Activated T-cell treated with anti-CD3 and anti-CD28 coated beads, Interleukin-2, amount 50 U/mL, for 72 hours (primary cell): ENCODE data around the gene ZNRF1. TPM values are rescaled to one million over a fixed set of nuclear protein-coding genes. Genes with fewer than 3 reads are reported as not detected.

Experiments
- ATAC-seq, 2 donors: fragments of 150-1000 bp; cut with Tn5 transposase; replicated peaks in 1 of 2; 2 replicates each; pipeline ENCODE4 v1.10.0; 2021; ENCODE audit warnings: moderate library complexity in 2 of 2, mild to moderate bottlenecking in 1 of 2
- DNase-seq, 2 donors: peaks; one replicate each; pipeline ENCODE4 v3.0.0; 2021 to 2022; ENCODE audit warnings: mixed read lengths in 1 of 2
- H3K27ac Mint-ChIP-seq: one replicate; pipeline ENCODE4 v1.8.0; 2022; ENCODE audit warnings: mild to moderate bottlenecking, moderate library complexity, mixed read lengths
- H3K27me3 Mint-ChIP-seq: one replicate; pipeline ENCODE4 v1.8.0; 2022; ENCODE audit warnings: low read depth, mixed read lengths
- H3K36me3 Mint-ChIP-seq, 2 donors: one replicate each; pipeline ENCODE4 v1.8.0; 2022; ENCODE audit warnings: mixed read lengths in 2 of 2, mild to moderate bottlenecking in 1 of 2; ENCODE audit not compliant: insufficient read depth in 2 of 2
- H3K4me1 Mint-ChIP-seq: one replicate; pipeline ENCODE4 v1.8.0; 2022; ENCODE audit warnings: low read depth, mixed read lengths
- H3K4me3 Mint-ChIP-seq, 2 donors: one replicate each; pipeline ENCODE4 v1.8.0; 2022; ENCODE audit warnings: mild to moderate bottlenecking in 2 of 2, mixed read lengths in 2 of 2, moderate library complexity in 2 of 2
- H3K9me3 Mint-ChIP-seq, 2 donors: one replicate each; pipeline ENCODE4 v1.8.0; 2022; ENCODE audit warnings: mixed read lengths in 2 of 2
- total RNA-seq, 2 donors: library from RNA; stranded (reverse); gene quantifications; one replicate each; pipeline ENCODE4 v1.2.3, GENCODE V29; 2022

Gene ZNRF1
- total RNA-seq, 2 donors from 2014 or later: 42.9 to 69.1 TPM

GRCh38 chr16:75042426-75043174 is 43.8 kb downstream of the ZNRF1 start:
- no peak for ATAC-seq
- Mint-ChIP-seq H3K27me3 (no peaks in the 10 kb centered on the region), H3K36me3 (peaks cover 7 to 18% of the 10 kb centered on the region in 2 donors), H3K4me1 (peaks cover 16% of the 10 kb centered on the region), H3K27ac (peak overlapping the region; percentile 13), H3K4me3 (no peak overlapping the region), H3K9me3 (peaks cover 4 to 5% of the 10 kb centered on the region in 2 donors)
- DNase-seq: no peak

- no peaks in the 10 kb centered on the region for H3K27me3 Mint-ChIP-seq
- peaks cover under 1 to 11% of the 10 kb centered on the region in 2 donors for H3K36me3 Mint-ChIP-seq
- no peaks in the 10 kb centered on the region for H3K9me3 Mint-ChIP-seq
- H3K4me1 Mint-ChIP-seq: peaks cover 24% of the 10 kb centered on the region
- no peak for DNase-seq
- H3K4me3 Mint-ChIP-seq: no peak overlapping the region
- H3K27ac Mint-ChIP-seq: no peak overlapping the region
- no peak for ATAC-seq
These were observed 44.5 kb downstream of the ZNRF1 start for GRCh38 chr16:75043175-75043895.

GRCh38 chr16:75044800-75045361 is 46.1 kb downstream of the ZNRF1 start:
- no peaks in the 10 kb centered on the region for H3K9me3 Mint-ChIP-seq
- ATAC-seq (no peak), DNase-seq (no peak)
- no peak overlapping the region for H3K4me3 Mint-ChIP-seq
- H3K36me3 Mint-ChIP-seq: peaks cover 2 to 5% of the 10 kb centered on the region in 2 donors
- no peaks in the 10 kb centered on the region for H3K27me3 Mint-ChIP-seq
- peaks cover 24% of the 10 kb centered on the region for H3K4me1 Mint-ChIP-seq
- H3K27ac Mint-ChIP-seq: no peak overlapping the region

- Mint-ChIP-seq H3K4me3 (no peak overlapping the region), H3K36me3 (peaks cover 1 to 2% of the 10 kb centered on the region in 2 donors), H3K27ac (no peak overlapping the region), H3K4me1 (peaks cover 24% of the 10 kb centered on the region), H3K9me3 (no peaks in the 10 kb centered on the region), H3K27me3 (no peaks in the 10 kb centered on the region)
- no peak for ATAC-seq
- no peak for DNase-seq
These were observed 46.6 kb downstream of the ZNRF1 start for GRCh38 chr16:75045424-75045823.

GRCh38 chr16:75048054-75048453 is 49.2 kb downstream of the ZNRF1 start:
- Mint-ChIP-seq H3K4me1 (peaks cover 18% of the 10 kb centered on the region), H3K4me3 (no peak overlapping the region), H3K27ac (no peak overlapping the region), H3K36me3 (peaks cover 1 to 2% of the 10 kb centered on the region in 2 donors), H3K27me3 (no peaks in the 10 kb centered on the region), H3K9me3 (no peaks in the 10 kb centered on the region)
- ATAC-seq (no peak), DNase-seq (no peak)

GRCh38 chr16:75048530-75048929 is 49.7 kb downstream of the ZNRF1 start:
- Mint-ChIP-seq H3K4me3 (no peak overlapping the region), H3K4me1 (peaks cover 13% of the 10 kb centered on the region), H3K27ac (no peak overlapping the region), H3K9me3 (no peaks in the 10 kb centered on the region), H3K27me3 (no peaks in the 10 kb centered on the region), H3K36me3 (peaks cover 1 to 2% of the 10 kb centered on the region in 2 donors)
- no peak for ATAC-seq
- DNase-seq: no peak

GRCh38 chr16:75052481-75053202 is 53.8 kb downstream of the ZNRF1 start:
- Mint-ChIP-seq H3K9me3 (no peaks in the 10 kb centered on the region), H3K27ac (no peak overlapping the region), H3K4me3 (no peak overlapping the region), H3K36me3 (peaks cover 1 to 2% of the 10 kb centered on the region in 2 donors), H3K27me3 (no peaks in the 10 kb centered on the region), H3K4me1 (peaks cover 7% of the 10 kb centered on the region)
- DNase-seq (no peak), ATAC-seq (no peak)

- Mint-ChIP-seq H3K4me3 (no peak overlapping the region), H3K4me1 (no peaks in the 10 kb centered on the region), H3K27ac (no peak overlapping the region), H3K9me3 (no peaks in the 10 kb centered on the region), H3K27me3 (no peaks in the 10 kb centered on the region), H3K36me3 (peaks cover 0 to 2% of the 10 kb centered on the region in 2 donors)
- no peak for DNase-seq
- ATAC-seq: no peak
These were observed 55.1 kb downstream of the ZNRF1 start for GRCh38 chr16:75053791-75054555.

- Mint-ChIP-seq H3K4me1 (no peaks in the 10 kb centered on the region), H3K27me3 (no peaks in the 10 kb centered on the region), H3K27ac (no peak overlapping the region), H3K36me3 (peaks cover 0 to 2% of the 10 kb centered on the region in 2 donors), H3K4me3 (no peak overlapping the region), H3K9me3 (no peaks in the 10 kb centered on the region)
- DNase-seq (no peak), ATAC-seq (no peak)
These were observed 55.7 kb downstream of the ZNRF1 start for GRCh38 chr16:75054556-75054947.

- no peaks in the 10 kb centered on the region for H3K9me3 Mint-ChIP-seq
- H3K27me3 Mint-ChIP-seq: no peaks in the 10 kb centered on the region
- H3K4me3 Mint-ChIP-seq: no peak overlapping the region
- H3K27ac Mint-ChIP-seq: no peak overlapping the region
- ATAC-seq (no peak), DNase-seq (no peak)
- peaks cover 26% of the 10 kb centered on the region for H3K4me1 Mint-ChIP-seq
- peaks cover 0 to 2% of the 10 kb centered on the region in 2 donors for H3K36me3 Mint-ChIP-seq
These were observed 60.0 kb downstream of the ZNRF1 start for GRCh38 chr16:75058806-75059205.

- H3K4me1 Mint-ChIP-seq: peaks cover 30% of the 10 kb centered on the region
- no peak overlapping the region for H3K27ac Mint-ChIP-seq
- no peaks in the 10 kb centered on the region for H3K27me3 Mint-ChIP-seq
- H3K36me3 Mint-ChIP-seq: peaks cover 0 to 2% of the 10 kb centered on the region in 2 donors
- DNase-seq (no peak), ATAC-seq (no peak)
- H3K9me3 Mint-ChIP-seq: no peaks in the 10 kb centered on the region
- no peak overlapping the region for H3K4me3 Mint-ChIP-seq
These were observed 60.6 kb downstream of the ZNRF1 start for GRCh38 chr16:75059411-75059810.

GRCh38 chr16:75060723-75061122 is 61.9 kb downstream of the ZNRF1 start:
- no peaks in the 10 kb centered on the region for H3K9me3 Mint-ChIP-seq
- H3K36me3 Mint-ChIP-seq: peaks cover 0 to 2% of the 10 kb centered on the region in 2 donors
- ATAC-seq: no peak

More at GRCh38 chr16:75060723-75061122, 61.9 kb downstream of the ZNRF1 start:
- Mint-ChIP-seq H3K27me3 (no peaks in the 10 kb centered on the region), H3K4me3 (no peak overlapping the region), H3K27ac (no peak overlapping the region), H3K4me1 (peaks cover 44% of the 10 kb centered on the region)
- DNase-seq: no peak
